H1 (cell line): Measurements from ENCODE around the gene TSHZ2. TPM values are rescaled to one million over a fixed set of nuclear protein-coding genes. Genes with fewer than 3 reads are reported as not detected.

ENCODE experiments used
- CTCF ChIA-PET: fragments of 300-600 bp; sonication (Branson Sonifier 250); formaldehyde crosslinking; loops from one replicate; lab custom pipeline; 2021; ENCODE audit not compliant: partially characterized antibody; lab: Charles Lee
- POLR2A ChIA-PET: fragments of 300-600 bp; sonication (Branson Sonifier 250); formaldehyde crosslinking; loops from one replicate; lab custom pipeline; 2021; ENCODE audit warnings: inconsistent platforms; ENCODE audit not compliant: partially characterized antibody; lab: Charles Lee
- DNase-seq, 2 experiments: peaks; one replicate each; pipeline versions ENCODE4 v3.0.0 to v3.0.0-alpha.2; 2010 to 2022; ENCODE audit warnings: low spot score in 2 of 2, low read depth in 1 of 2, mixed read lengths in 1 of 2
- FAIRE-seq: peaks from 2 replicates; lab custom pipeline; 2011; peaks lifted over from hg19 to GRCh38; lab: Jason Lieb, UNC
- H2AFZ ChIP-seq: 2 replicates; pipeline ENCODE4 v1.8.1; 2012; ENCODE audit warnings: low read length, inconsistent platforms
- H2AK5ac ChIP-seq: 2 replicates; pipeline ENCODE4 v1.6.1; 2013; ENCODE audit warnings: low read depth, low read length
- H2BK120ac ChIP-seq: replicated peaks from 2 replicates; pipeline ENCODE3; 2013; ENCODE audit warnings: low read depth, low read length, inconsistent platforms
- H2BK12ac ChIP-seq: 2 replicates; pipeline ENCODE4 v1.6.1; 2013; ENCODE audit warnings: low read depth, low read length
- H2BK15ac ChIP-seq: 2 replicates; pipeline ENCODE4 v1.6.1; 2013; ENCODE audit warnings: low read length
- H2BK20ac ChIP-seq: 2 replicates; pipeline ENCODE4 v1.6.1; 2013; ENCODE audit warnings: low read length
- H2BK5ac ChIP-seq: 2 replicates; pipeline ENCODE4 v1.6.1; 2013; ENCODE audit warnings: low read depth, low read length
- H3K14ac ChIP-seq: 2 replicates; pipeline ENCODE4 v1.6.1; 2013; ENCODE audit warnings: inconsistent platforms; ENCODE audit not compliant: insufficient read length
- H3K18ac ChIP-seq: 2 replicates; pipeline ENCODE4 v1.6.1; 2013; ENCODE audit warnings: low read length; ENCODE audit errors: extremely low read depth
- H3K23ac ChIP-seq: 2 replicates; pipeline ENCODE4 v1.6.1; 2013; ENCODE audit warnings: inconsistent platforms; ENCODE audit not compliant: insufficient read length
- H3K23me2 ChIP-seq: 2 replicates; pipeline ENCODE4 v1.6.1; 2013; ENCODE audit warnings: low read depth, low read length
- H3K27ac ChIP-seq: 2 replicates; pipeline ENCODE4 v1.6.1; 2011; ENCODE audit warnings: low read depth, low read length, inconsistent platforms
- H3K27me3 ChIP-seq, 4 experiments: replicated peaks in 1 of 4; 1 replicate in 1 of 4; 2 replicates in 3 of 4; pipeline versions ENCODE4 v1.6.1 to v1.8.1; 2011 to 2013; ENCODE audit warnings: low read length in 3 of 4, mild to moderate bottlenecking in 3 of 4, inconsistent platforms in 2 of 4, mixed read lengths in 2 of 4, moderate library complexity in 1 of 4; ENCODE audit not compliant: control insufficient read depth in 3 of 4, insufficient read depth in 3 of 4; ENCODE audit errors: extremely low read depth in 1 of 4
- H3K36me3 ChIP-seq, 4 experiments: 2 replicates each; pipeline versions ENCODE4 v1.6.1 to v1.8.1; 2011 to 2013; ENCODE audit warnings: mild to moderate bottlenecking in 4 of 4, low read length in 3 of 4, moderate library complexity in 2 of 4, control low read depth in 1 of 4, inconsistent platforms in 1 of 4; ENCODE audit not compliant: insufficient read depth in 4 of 4, control insufficient read depth in 2 of 4
- H3K4ac ChIP-seq: replicated peaks from 2 replicates; pipeline ENCODE3; 2013; ENCODE audit warnings: low read length, low read depth, mixed read lengths, inconsistent platforms; ENCODE audit not compliant: insufficient read length
- H3K4me1 ChIP-seq, 4 experiments: replicated peaks in 1 of 4; 1 replicate in 1 of 4; 2 replicates in 3 of 4; pipeline versions ENCODE4 v1.6.1 to v1.8.1; 2011 to 2013; ENCODE audit warnings: low read length in 3 of 4, inconsistent platforms in 2 of 4, mixed read lengths in 1 of 4; ENCODE audit not compliant: insufficient read depth in 4 of 4, control insufficient read depth in 3 of 4
- H3K4me2 ChIP-seq, 2 experiments: 2 replicates each; pipeline versions ENCODE4 v1.6.1 to v1.8.1; 2011 to 2013; ENCODE audit warnings: low read depth in 2 of 2, low read length in 2 of 2, control low read depth in 1 of 2, inconsistent platforms in 1 of 2, mild to moderate bottlenecking in 1 of 2; ENCODE audit not compliant: insufficient read depth in 1 of 2
- H3K4me3 ChIP-seq, 4 experiments: fragments of 200-600, 300-600 bp in 1 of 4; sonication (generic), shearing (Covaris generic), sonication (Bioruptor Twin) in 1 of 4; 2 replicates each; pipeline versions ENCODE4 v1.5.1 to v1.8.1; 2011 to 2016; ENCODE audit warnings: low read length in 4 of 4, low read depth in 3 of 4, control low read depth in 2 of 4, inconsistent platforms in 2 of 4, mild to moderate bottlenecking in 2 of 4, mixed read lengths in 1 of 4, moderate library complexity in 1 of 4; ENCODE audit not compliant: insufficient read depth in 2 of 4; ENCODE audit errors: extremely low read depth in 1 of 4
- H3K56ac ChIP-seq: replicated peaks from 2 replicates; pipeline ENCODE3; 2013; ENCODE audit warnings: low read depth, mild to moderate bottlenecking, mixed read lengths, low read length, inconsistent platforms; ENCODE audit not compliant: insufficient read length
- H3K79me1 ChIP-seq: 2 replicates; pipeline ENCODE4 v1.6.1; 2013; ENCODE audit warnings: low read depth, low read length, control low read depth
- H3K79me2 ChIP-seq, 2 experiments: 2 replicates each; pipeline versions ENCODE4 v1.6.1 to v1.8.1; 2012 to 2013; ENCODE audit warnings: low read length in 2 of 2, mild to moderate bottlenecking in 2 of 2, inconsistent platforms in 1 of 2; ENCODE audit not compliant: insufficient read depth in 2 of 2, control insufficient read depth in 1 of 2
- H3K9ac ChIP-seq, 4 experiments: replicated peaks in 1 of 4; 1 replicate in 1 of 4; 2 replicates in 3 of 4; pipeline versions ENCODE4 v1.6.1 to v1.8.1; 2011 to 2013; ENCODE audit warnings: low read depth in 3 of 4, low read length in 3 of 4, control low read depth in 2 of 4, mild to moderate bottlenecking in 2 of 4, moderate library complexity in 2 of 4, inconsistent platforms in 1 of 4; ENCODE audit errors: extremely low read depth in 1 of 4
- H3K9me3 ChIP-seq, 2 experiments: 2 replicates each; pipeline versions ENCODE4 v1.6.1 to v1.8.1; 2012 to 2013; ENCODE audit warnings: mild to moderate bottlenecking in 2 of 2, moderate library complexity in 2 of 2, control low read depth in 1 of 2, inconsistent platforms in 1 of 2, low read depth in 1 of 2, low read length in 1 of 2, mixed read lengths in 1 of 2; ENCODE audit not compliant: insufficient read depth in 2 of 2
- H4K20me1 ChIP-seq, 2 experiments: replicated peaks in 1 of 2; 2 replicates each; pipeline versions ENCODE3 to v1.8.1; 2011 to 2013; ENCODE audit warnings: inconsistent platforms in 2 of 2, low read length in 2 of 2, mild to moderate bottlenecking in 1 of 2; ENCODE audit not compliant: insufficient read depth in 2 of 2, control insufficient read depth in 1 of 2
- H4K5ac ChIP-seq: 2 replicates; pipeline ENCODE4 v1.6.1; 2013; ENCODE audit warnings: low read length, low read depth, mixed read lengths, inconsistent platforms; ENCODE audit not compliant: insufficient read length
- H4K8ac ChIP-seq: 2 replicates; pipeline ENCODE4 v1.8.0; 2013; ENCODE audit warnings: mild to moderate bottlenecking, moderate library complexity, low read length, inconsistent platforms; ENCODE audit not compliant: insufficient read depth; ENCODE audit errors: extremely low read depth
- H4K91ac ChIP-seq: replicated peaks from 2 replicates; pipeline ENCODE3; 2013; ENCODE audit warnings: low read length, mixed read lengths, inconsistent platforms; ENCODE audit not compliant: insufficient read length
- KDM4A ChIP-seq: IDR thresholded peaks from one replicate; pipeline ENCODE4 v1.7.1; 2012; ENCODE audit warnings: low read depth, mild to moderate bottlenecking, moderate library complexity, low read length, inconsistent platforms; ENCODE audit not compliant: severe bottlenecking
- WGBS, 2 experiments: shearing (Covaris generic) in 1 of 2; methylation state at CpG; one replicate each; pipeline versions ENCODE4 v1.1.6 to v1.1.7; 2013 to 2015; ENCODE audit warnings: low lambda C conversion rate in 2 of 2, mixed read lengths in 2 of 2, inconsistent platforms in 1 of 2, low coverage in 1 of 2, missing lambda C conversion rate in 1 of 2; ENCODE audit not compliant: insufficient replicate concordance in 2 of 2, insufficient coverage in 1 of 2, insufficient read length in 1 of 2; ENCODE audit errors: extremely low coverage in 1 of 2, missing lambda C conversion rate in 1 of 2; 5-methylcytosine and 5-hydroxymethylcytosine counted together
- polyA plus RNA-seq, 7 experiments: library from polyadenylated mRNA; depleted of rRNA in 3 of 7; stranded (reverse) in 5 of 7; unstranded in 2 of 7; fragments of >200 nt in 5 of 7; fragments of 200-250 nt in 2 of 7; gene quantifications; 1 replicate in 5 of 7; 2 replicates in 1 of 7; 4 replicates in 1 of 7; pipeline versions ENCODE4 v1.2.1 to v1.2.3, GENCODE V29; 2011 to 2013; ENCODE audit warnings: missing spikeins in 2 of 7, mixed read lengths in 2 of 7
- total RNA-seq: library from RNA; stranded (reverse); fragmentation: NEBNext Ultra II Directional; extraction: Animal tissue kit (Norgen Biotek cat#: 25700); gene quantifications from 2 replicates; pipeline ENCODE4 v1.2.1, GENCODE V29; 2021

TSHZ2 gene
- total and polyA plus RNA-seq, 2 of the 8 experiments (the other 6 are each of a cell fraction or from before 2014, with no cell fraction given), result 0.14 to 0.30 TPM

DNA sequence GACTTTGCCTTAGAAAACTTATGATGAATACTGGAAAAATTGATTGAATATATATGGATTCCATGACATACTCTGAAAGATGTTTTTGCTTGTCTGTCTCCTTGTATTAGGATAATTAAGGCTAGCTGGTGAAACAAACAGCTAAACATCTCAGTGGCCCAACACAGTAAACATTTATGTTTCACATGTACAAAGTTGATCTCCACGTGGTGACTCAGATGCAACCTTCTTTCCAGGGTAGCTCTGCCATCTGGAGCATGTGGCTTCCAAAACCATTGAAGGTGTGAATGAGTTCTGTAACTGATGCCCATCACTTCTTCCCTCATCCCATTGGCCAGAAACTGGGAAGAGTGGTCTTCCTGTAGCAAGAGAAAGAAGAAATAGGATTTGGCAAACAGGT lies 196.3 kb downstream of the TSHZ2 start:
- Histone ChIP-seq H3K18ac (no peak overlapping the region), H2BK20ac (no peak overlapping the region), H3K9me3 (no peaks in the 10 kb centered on the region), H3K56ac (no peak overlapping the region), H3K79me1 (no peaks in the 10 kb centered on the region), H2BK120ac (no peak overlapping the region), H3K23me2 (no peaks in the 10 kb centered on the region), H2BK12ac (no peak overlapping the region), H2BK5ac (no peak overlapping the region), H2AFZ (no peak overlapping the region), H4K91ac (no peak overlapping the region), H4K5ac (no peak overlapping the region), H3K4me3 (no peak overlapping the region), H3K36me3 (no peaks in the 10 kb centered on the region), H4K8ac (no peak overlapping the region), H3K79me2 (no peaks in the 10 kb centered on the region), H3K9ac (no peak overlapping the region), H2AK5ac (no peak overlapping the region), H4K20me1 (no peaks in the 10 kb centered on the region), H3K14ac (no peak overlapping the region), H3K4me1 (no peaks in the 10 kb centered on the region), H3K4ac (no peak overlapping the region), H3K27ac (no peak overlapping the region), H3K27me3 (no peaks in the 10 kb centered on the region), H3K4me2 (no peak overlapping the region), H3K23ac (no peak overlapping the region), H2BK15ac (no peak overlapping the region)
- ChIA-PET POLR2A (no interaction called here), CTCF (interaction anchor here (0.7 to 1.8 kb wide), 4 partner anchors 9 to 40 kb away, joined by 3 to 7 read pairs (median 4); no protein-coding TSS in a partner anchor)
- no peak for FAIRE-seq
- no peak for DNase-seq
- WGBS, 2 experiments, result 94% methylated on average over 1 of the region's 1 CpG; no CpG with 5 or more reads in 1 of the 2 experiments
- no peak for TF ChIP-seq KDM4A
- TF ChIP-seq, all 59 proteins: peak for 0
